Kidney epithelial cell (primary cell): ENCODE measurements around the gene MRPS34. TPM values are rescaled to one million over a fixed set of nuclear protein-coding genes. Genes with fewer than 3 reads are reported as not detected.

Source experiments
- DNase-seq: peaks from one replicate; pipeline ENCODE4 v3.0.0-alpha.2; 2010; ENCODE audit warnings: low read depth
- H3K27me3 ChIP-seq: 2 replicates; pipeline ENCODE4 v1.6.0; 2011; ENCODE audit warnings: low read length; ENCODE audit not compliant: control insufficient read depth, insufficient read depth
- H3K36me3 ChIP-seq: 2 replicates; pipeline ENCODE4 v1.5.1; 2011; ENCODE audit warnings: low read length; ENCODE audit not compliant: control insufficient read depth, insufficient read depth
- H3K4me3 ChIP-seq: 2 replicates; pipeline ENCODE4 v1.5.1; 2011; ENCODE audit warnings: low read depth, mild to moderate bottlenecking, control low read depth, low read length
- CTCF ChIP-seq: IDR thresholded peaks from 2 replicates; pipeline ENCODE4 v1.5.1; 2011; ENCODE audit warnings: mild to moderate bottlenecking, moderate library complexity, low read length, control low read depth, inconsistent platforms; ENCODE audit not compliant: insufficient read depth, poor library complexity, severe bottlenecking
- total RNA-seq: library from RNA; depleted of rRNA; stranded (reverse); fragments of >200 nt; gene quantifications from 2 replicates; pipeline ENCODE4 v1.2.3, GENCODE V29; 2015

Gene MRPS34
- total RNA-seq, 1 donor from 2014 or later = 108 TPM

GRCh38 chr16:1757714-1758461 is 15.0 kb downstream of the MRPS34 start:
- Histone ChIP-seq H3K4me3 (no peak overlapping the region), H3K27me3 (no peaks in the 10 kb centered on the region), H3K36me3 (peaks cover 2% of the 10 kb centered on the region)
- no peak for TF ChIP-seq CTCF
- no peak for DNase-seq

GRCh38 chr16:1754204-1754603 is 18.7 kb downstream of the MRPS34 start:
- H3K4me3 ChIP-seq = no peak overlapping the region
- TF ChIP-seq CTCF = no peak
- DNase-seq = no peak
- no peaks in the 10 kb centered on the region for H3K27me3 ChIP-seq
- peaks cover 2% of the 10 kb centered on the region for H3K36me3 ChIP-seq

GRCh38 chr16:1752853-1753252 is 20.1 kb downstream of the MRPS34 start:
- no peak for DNase-seq
- Histone ChIP-seq H3K4me3 (no peak overlapping the region), H3K27me3 (no peaks in the 10 kb centered on the region), H3K36me3 (peaks cover 3% of the 10 kb centered on the region)
- no peak for TF ChIP-seq CTCF

GRCh38 chr16:1751946-1752345 is 21.0 kb downstream of the MRPS34 start:
- Histone ChIP-seq H3K4me3 (no peak overlapping the region), H3K36me3 (peaks cover 3% of the 10 kb centered on the region), H3K27me3 (no peaks in the 10 kb centered on the region)
- DNase-seq = no peak
- no peak for TF ChIP-seq CTCF

GRCh38 chr16:1749152-1750117 is 23.5 kb downstream of the MRPS34 start:
- DNase-seq = no peak
- no peaks in the 10 kb centered on the region for H3K27me3 ChIP-seq
- peaks cover 1% of the 10 kb centered on the region for H3K36me3 ChIP-seq
- TF ChIP-seq CTCF = no peak
- H3K4me3 ChIP-seq = no peak overlapping the region
